Gastroesophageal sphincter (tissue), 4 donors: Measurements from ENCODE around the gene ABCA4. TPM values are rescaled to one million over a fixed set of nuclear protein-coding genes. Genes with fewer than 3 reads are reported as not detected.

Experiments
- ATAC-seq: fragments of 150-250 bp; one replicate; pipeline ENCODE4 v1.9.1; 2016; ENCODE audit warnings: mild to moderate bottlenecking, moderate library complexity
- H3K27ac ChIP-seq, 4 donors: fragments of 200-600 bp; sonication (generic) in 3 of 4; 1 replicate in 3 of 4; 2 replicates in 1 of 4; pipeline ENCODE4 v1.5.1; 2016 to 2019
- H3K27me3 ChIP-seq: fragments of 200-600 bp; sonication (generic); one replicate; pipeline ENCODE4 v1.5.1; 2019
- H3K36me3 ChIP-seq, 2 donors: fragments of 200-600 bp; sonication (generic); one replicate each; pipeline ENCODE4 v1.5.1; 2019; ENCODE audit warnings: control low read depth in 1 of 2
- H3K4me1 ChIP-seq, 3 donors: fragments of 200-600 bp; sonication (generic); 1 replicate in 2 of 3; 2 replicates in 1 of 3; pipeline ENCODE4 v1.5.1; 2016 to 2019; ENCODE audit warnings: control low read depth in 2 of 3
- H3K4me3 ChIP-seq, 2 donors: fragments of 200-600 bp; sonication (generic); one replicate each; pipeline ENCODE4 v1.5.1; 2019; ENCODE audit warnings: mild to moderate bottlenecking in 1 of 2, moderate library complexity in 1 of 2
- H3K9me3 ChIP-seq, 3 donors: fragments of 200-600 bp; sonication (generic); one replicate each; pipeline ENCODE4 v1.5.1; 2017 to 2019; ENCODE audit warnings: control low read depth in 2 of 3
- CTCF ChIP-seq, 4 experiments: fragments of 200-600 bp in 2 of 4; fragments of 450-650 bp in 2 of 4; sonication (generic) in 1 of 4; IDR thresholded peaks; one replicate each; pipeline ENCODE4 v1.5.1; 2017 to 2019; ENCODE audit warnings: antibody characterized with exemption in 4 of 4, mild to moderate bottlenecking in 2 of 4, moderate library complexity in 2 of 4
- EP300 ChIP-seq: sonication (generic); formaldehyde crosslinking; IDR thresholded peaks from one replicate; pipeline ENCODE4 v1.6.1; 2017; ENCODE audit warnings: antibody characterized with exemption, mild to moderate bottlenecking
- POLR2A ChIP-seq, 2 donors: fragments of 450-650 bp; IDR thresholded peaks; one replicate each; pipeline ENCODE4 v1.6.1; 2017; ENCODE audit warnings: antibody characterized with exemption in 2 of 2, mild to moderate bottlenecking in 2 of 2, moderate library complexity in 1 of 2
- POLR2AphosphoS5 ChIP-seq: sonication (generic); formaldehyde crosslinking; IDR thresholded peaks from one replicate; pipeline ENCODE4 v1.6.1; 2017; ENCODE audit warnings: antibody characterized with exemption
- WGBS, 2 donors: methylation state at CpG; one replicate each; pipeline ENCODE4 v1.1.5; 2018; ENCODE audit warnings: low coverage in 1 of 2; 5-methylcytosine and 5-hydroxymethylcytosine counted together
- total RNA-seq, 4 donors: library from RNA; depleted of rRNA; stranded (reverse); fragments of >200 nt; gene quantifications; one replicate each; pipeline ENCODE4 v1.1.0, GENCODE V29; 2016

The ABCA4 gene
- total RNA-seq, 4 donors from 2014 or later: 0.19 to 0.27 TPM; not detected in 2

GRCh38 chr1:94026619-94027380 is 94.1 kb downstream of the ABCA4 start:
- no peaks in the 10 kb centered on the region for H3K4me1 ChIP-seq
- no peak overlapping the region for H3K4me3 ChIP-seq
- ATAC-seq: no peak
- H3K36me3 ChIP-seq: no peaks in the 10 kb centered on the region
- 67 to 80% methylated on average over 5 to 10 of the region's 10 CpGs for WGBS, 2 donors
- TF ChIP-seq EP300 (no peak), POLR2A (IDR thresholded peaks at IDR 0.05) (no peak), POLR2AphosphoS5 (no peak), CTCF (IDR thresholded peaks at IDR 0.05) (no peak)
- H3K27ac ChIP-seq: no peak overlapping the region
- H3K27me3 ChIP-seq: no peaks in the 10 kb centered on the region
- H3K9me3 ChIP-seq: no peaks in the 10 kb centered on the region

DNA sequence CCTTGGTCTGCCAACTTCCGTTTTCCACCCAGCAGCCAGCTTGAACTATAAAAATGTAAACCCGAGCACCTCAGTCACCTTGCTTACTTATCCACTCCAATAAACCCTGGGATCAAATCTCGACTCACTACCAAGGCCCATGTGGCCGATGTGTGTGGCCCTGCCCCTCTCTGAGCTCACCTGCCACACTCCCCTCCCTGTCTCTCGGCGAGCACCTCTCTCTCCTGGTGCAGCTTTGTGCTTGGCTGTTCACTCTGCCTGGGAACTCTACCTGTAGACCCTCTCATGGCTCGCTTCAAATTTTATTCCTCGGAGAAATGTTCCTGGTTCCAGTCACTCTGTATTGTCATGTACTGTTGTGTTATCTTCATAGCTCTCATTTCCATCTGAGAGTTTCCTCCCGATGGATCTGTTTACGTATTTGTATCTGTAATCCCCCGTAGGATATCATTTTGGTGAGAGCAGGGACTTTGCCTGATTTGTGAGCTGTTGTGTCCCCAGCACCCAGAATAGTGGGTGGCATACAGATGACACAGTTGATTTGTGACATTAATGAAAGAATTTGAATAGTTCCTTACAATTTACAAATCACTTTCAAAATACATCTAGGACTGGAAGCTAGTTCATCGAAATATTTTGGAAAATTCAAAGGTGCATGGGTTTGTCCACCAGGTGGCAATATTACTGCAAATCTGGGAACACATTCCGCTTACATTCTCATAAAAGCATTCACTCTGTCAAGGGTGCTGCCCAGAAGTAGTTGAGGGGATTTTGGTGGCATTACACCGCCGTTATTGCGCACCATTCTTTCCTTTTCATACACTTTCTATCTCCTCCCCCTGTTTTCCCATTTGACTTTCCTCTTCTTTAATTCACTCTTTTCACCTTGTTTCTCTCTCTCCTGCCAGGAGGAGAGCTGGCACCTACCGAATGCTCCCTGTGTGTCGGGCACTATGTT is 95.3 kb downstream of the ABCA4 start:
- Histone ChIP-seq H3K4me1 (peaks cover 0 to 8% (median 0%) of the 10 kb centered on the region in 3 donors), H3K4me3 (no peak overlapping the region), H3K36me3 (no peaks in the 10 kb centered on the region), H3K27me3 (no peaks in the 10 kb centered on the region), H3K9me3 (no peaks in the 10 kb centered on the region), H3K27ac (no peak overlapping the region)
- 48 to 53% methylated on average over 15 to 18 of the region's 18 CpGs for WGBS, 2 donors
- peak; percentile 65 to 84 (median 78) for TF ChIP-seq CTCF (IDR thresholded peaks at IDR 0.05)
- TF ChIP-seq EP300: no peak
- peak; percentile 49 for ATAC-seq

DNA sequence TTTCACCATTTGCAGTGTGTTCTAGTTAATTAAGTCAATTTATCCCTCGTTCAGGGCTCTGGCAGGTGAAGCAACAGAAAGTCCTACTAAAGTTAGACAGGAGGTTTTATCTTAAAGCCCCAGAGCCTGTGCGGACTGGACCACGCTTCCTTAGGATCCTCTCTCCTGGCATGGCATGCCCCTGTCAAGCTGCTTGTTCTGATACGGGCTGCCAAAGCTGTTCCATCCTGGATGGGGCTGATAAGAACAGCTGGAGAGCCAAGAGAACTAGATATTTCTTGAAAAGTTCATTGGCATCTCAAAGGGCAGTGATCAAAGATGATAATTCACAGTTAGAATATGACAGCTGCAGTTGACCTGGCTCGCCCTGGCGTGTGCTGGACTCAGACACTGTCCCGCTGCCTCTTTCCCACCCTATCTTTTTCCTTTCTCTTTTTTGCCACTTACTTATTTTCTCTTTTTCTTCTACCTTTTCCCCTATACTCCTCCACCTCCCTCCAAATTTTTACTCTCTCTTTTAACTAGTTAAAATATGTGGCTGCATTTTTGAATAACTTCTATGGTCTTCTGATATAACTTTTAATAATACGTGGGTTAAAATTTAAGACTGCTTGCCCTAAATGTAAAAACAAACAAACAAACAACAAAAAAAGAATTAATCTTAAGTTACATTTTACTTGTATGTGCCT is 96.7 kb downstream of the ABCA4 start:
- no peaks in the 10 kb centered on the region for H3K36me3 ChIP-seq
- no peak for ATAC-seq
- TF ChIP-seq POLR2A (IDR thresholded peaks at IDR 0.05) (no peak), CTCF (IDR thresholded peaks at IDR 0.05) (no peak), EP300 (no peak)
- H3K4me1 ChIP-seq: peaks cover 0 to 14% (median 0%) of the 10 kb centered on the region in 3 donors
- no peak overlapping the region for H3K27ac ChIP-seq
- no peaks in the 10 kb centered on the region for H3K9me3 ChIP-seq
- 73 to 79% methylated on average over 6 of the region's 8 CpGs for WGBS, 2 donors
- no peak overlapping the region for H3K4me3 ChIP-seq
- H3K27me3 ChIP-seq: no peaks in the 10 kb centered on the region

DNA sequence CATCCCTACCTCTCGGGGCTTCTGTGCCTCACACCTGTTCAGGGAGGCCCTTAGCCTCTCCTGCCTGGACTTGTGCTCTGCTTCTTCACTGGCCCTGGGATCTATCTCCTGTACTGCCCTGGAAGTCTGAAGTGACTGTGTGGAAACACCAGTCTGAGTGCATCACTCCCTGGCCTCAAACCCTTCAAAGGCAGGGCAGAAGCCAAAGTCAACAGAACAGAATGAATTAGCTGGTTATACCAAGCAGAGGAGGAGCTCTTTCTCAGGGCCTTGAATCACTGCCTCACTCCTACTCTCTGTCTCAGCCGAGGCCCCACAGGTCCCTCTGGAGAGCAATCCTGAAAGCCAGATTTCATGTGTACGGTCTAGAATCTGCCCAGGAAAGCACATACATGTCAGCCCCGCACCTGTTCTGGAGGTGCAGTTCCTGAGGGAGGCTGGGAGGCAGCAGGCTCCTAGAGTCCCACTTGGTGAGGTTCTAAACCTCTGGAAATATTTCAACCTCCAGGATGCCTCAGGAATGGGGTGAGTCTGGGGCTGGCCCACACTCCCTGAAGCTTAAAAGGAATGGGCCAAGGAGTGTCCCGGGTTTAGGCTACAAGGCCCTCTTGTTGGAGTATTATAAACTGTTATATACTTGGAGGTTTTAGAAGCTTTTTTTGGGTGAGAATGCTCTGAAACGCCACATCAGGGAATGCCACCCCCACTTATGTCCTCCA is 98.3 kb downstream of the ABCA4 start:
- ATAC-seq: peak; percentile 46
- no peaks in the 10 kb centered on the region for H3K9me3 ChIP-seq
- TF ChIP-seq EP300: no peak
- no peak for TF ChIP-seq POLR2AphosphoS5
- no peak for TF ChIP-seq POLR2A (IDR thresholded peaks at IDR 0.05)
- no peak for TF ChIP-seq CTCF (IDR thresholded peaks at IDR 0.05)
- no peak overlapping the region for H3K4me3 ChIP-seq
- peaks cover 0 to 14% (median 0%) of the 10 kb centered on the region in 3 donors for H3K4me1 ChIP-seq
- H3K36me3 ChIP-seq: no peaks in the 10 kb centered on the region
- 100% methylated on average over 1 to 2 of the region's 6 CpGs for WGBS, 2 donors
- no peaks in the 10 kb centered on the region for H3K27me3 ChIP-seq
- no peak overlapping the region for H3K27ac ChIP-seq
